ENCODE data around the gene ZNF670.

DNA sequence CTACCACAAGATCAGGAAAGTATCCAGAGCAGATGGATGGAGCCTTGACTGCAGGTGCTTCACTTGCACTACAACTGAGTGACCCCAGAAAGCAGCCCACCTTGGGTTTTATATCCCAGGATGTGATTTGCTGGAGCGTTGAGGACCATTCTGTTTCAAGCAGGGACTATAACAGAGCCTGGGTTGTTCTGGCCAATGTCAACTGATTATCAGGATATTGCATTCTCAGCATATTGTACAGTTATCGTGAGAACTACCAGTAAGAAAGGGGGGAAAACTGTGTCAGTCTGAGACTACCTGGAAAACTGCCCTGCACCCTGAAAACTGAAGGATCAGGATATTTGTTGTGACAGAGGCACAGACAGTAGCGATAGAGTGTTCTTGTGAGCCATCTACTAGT lies 17.5 kb upstream of the ZNF670 start:
- TF ChIP-seq TAF1 (IDR thresholded peaks at IDR 0.05; ENCODE audit: borderline replicate concordance, insufficient read depth, low read length) (no peak), FOXP2 (optimal IDR thresholded peaks at IDR 0.05; ENCODE audit: borderline replicate concordance, extremely low read depth, extremely low read length, insufficient read depth) (no peak), POLR2AphosphoS5 (IDR thresholded peaks at IDR 0.05; ENCODE audit: low read depth, low read length) (no peak)
